Uterus (tissue), 2 donors: ENCODE results near the gene PPP4R1.

Source experiments
- CTCF ChIP-seq, 4 experiments: fragments of 200-600 bp in 2 of 4; fragments of 450-650 bp in 2 of 4; sonication (generic) in 2 of 4; IDR thresholded peaks; one replicate each; pipeline ENCODE4 v1.5.1; 2016 to 2019; ENCODE audit warnings: antibody characterized with exemption in 4 of 4, mild to moderate bottlenecking in 2 of 4, moderate library complexity in 1 of 4
- POLR2A ChIP-seq, 2 donors: fragments of 450-650 bp; IDR thresholded peaks; one replicate each; pipeline ENCODE4 v1.6.1; 2016; ENCODE audit warnings: antibody characterized with exemption in 2 of 2, mild to moderate bottlenecking in 1 of 2, moderate library complexity in 1 of 2

- TF ChIP-seq CTCF (IDR thresholded peaks at IDR 0.05): no peak
- TF ChIP-seq POLR2A (IDR thresholded peaks at IDR 0.05): no peak
Observed at GRCh38 chr18:9658087-9658641, 43.8 kb upstream of the PPP4R1 start.
